Fibroblast of upper back skin (primary cell): ENCODE measurements around the gene CRYGA.

ENCODE experiments used
- DNase-seq: peaks from one replicate; pipeline ENCODE4 v3.0.0-alpha.2; 2013

The CRYGA gene, protein sequence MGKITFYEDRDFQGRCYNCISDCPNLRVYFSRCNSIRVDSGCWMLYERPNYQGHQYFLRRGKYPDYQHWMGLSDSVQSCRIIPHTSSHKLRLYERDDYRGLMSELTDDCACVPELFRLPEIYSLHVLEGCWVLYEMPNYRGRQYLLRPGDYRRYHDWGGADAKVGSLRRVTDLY

GRCh38 chr2:208163489-208163888 lies at the start of gene CRYGA:
TSS of gene CRYGA (minus strand) at chr2:208163589. CDS start at chr2:208163556, 33 bp downstream.
- no peak for DNase-seq

GRCh38 chr2:208210688-208211451 lies 47.5 kb upstream of the CRYGA start:
- DNase-seq = no peak

- no peak for DNase-seq
Observed at GRCh38 chr2:208208335-208209085, 45.1 kb upstream of the CRYGA start.

GRCh38 chr2:208207769-208208168 lies 44.4 kb upstream of the CRYGA start:
- DNase-seq = no peak

GRCh38 chr2:208204166-208204565 lies 40.8 kb upstream of the CRYGA start:
- DNase-seq = no peak

GRCh38 chr2:208195531-208195930 lies 32.1 kb upstream of the CRYGA start:
- peak; percentile 19 for DNase-seq

DNA sequence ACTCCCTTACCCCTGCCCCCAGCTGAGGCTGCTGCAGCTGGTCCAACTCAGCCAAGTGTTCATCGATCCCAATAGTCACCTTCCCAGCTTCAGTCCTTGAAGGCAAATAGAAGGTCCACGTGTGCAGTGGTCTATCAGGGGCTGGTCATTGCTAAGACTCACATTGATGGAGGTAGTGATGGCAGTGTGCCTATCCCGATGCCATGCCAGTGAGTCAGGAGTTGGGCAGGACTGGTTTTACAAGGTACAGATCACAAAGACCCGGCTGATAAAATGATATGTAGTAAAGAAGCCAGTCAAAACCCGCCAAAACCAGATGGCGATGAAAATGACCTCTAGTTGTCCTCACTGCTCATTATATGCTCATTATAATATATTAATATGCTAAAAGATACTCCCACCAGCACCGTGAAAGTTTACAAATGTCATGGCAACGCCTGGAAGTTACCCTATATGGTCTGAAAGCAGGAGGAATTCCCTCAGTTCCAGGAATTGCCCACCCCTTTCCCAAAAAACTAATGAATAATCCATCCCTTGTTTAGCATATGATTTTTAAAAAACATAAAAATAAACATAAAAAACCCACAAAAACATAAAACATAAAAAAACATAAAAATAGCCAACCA lies 29.3 kb upstream of the CRYGA start:
- DNase-seq = no peak

GRCh38 chr2:208189810-208190503 lies 26.6 kb upstream of the CRYGA start, which contains the start of gene C2orf80:
TSS of gene C2orf80 (minus strand) at chr2:208190030. CDS start at chr2:208186986, 3,044 bp downstream.
- DNase-seq = no peak

GRCh38 chr2:208189069-208189809 lies 25.9 kb upstream of the CRYGA start:
- DNase-seq = no peak

GRCh38 chr2:208186893-208187292 lies 23.5 kb upstream of the CRYGA start:
- DNase-seq = no peak

DNA sequence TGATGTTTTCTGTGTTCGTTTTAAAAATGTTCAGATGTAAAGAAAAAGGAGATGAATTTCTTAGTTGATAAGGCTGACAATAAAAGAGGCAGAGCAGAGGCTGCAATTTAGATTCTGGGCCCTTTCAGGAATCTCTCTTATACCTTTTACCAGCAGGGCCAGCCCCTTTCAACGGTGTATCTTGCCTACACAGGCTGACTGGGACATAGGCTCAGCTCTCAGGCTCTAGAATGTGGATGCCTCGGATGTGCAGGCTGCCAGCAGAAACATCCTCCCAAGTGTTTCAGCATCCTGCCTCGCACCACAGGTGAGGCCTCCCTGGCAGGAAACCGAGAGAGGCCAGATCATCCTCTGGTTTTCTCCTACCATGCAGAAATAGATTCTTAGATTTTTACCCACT lies 23.1 kb upstream of the CRYGA start:
- DNase-seq = no peak

- DNase-seq = no peak
Observed at GRCh38 chr2:208183972-208184705, 20.8 kb upstream of the CRYGA start.

DNA sequence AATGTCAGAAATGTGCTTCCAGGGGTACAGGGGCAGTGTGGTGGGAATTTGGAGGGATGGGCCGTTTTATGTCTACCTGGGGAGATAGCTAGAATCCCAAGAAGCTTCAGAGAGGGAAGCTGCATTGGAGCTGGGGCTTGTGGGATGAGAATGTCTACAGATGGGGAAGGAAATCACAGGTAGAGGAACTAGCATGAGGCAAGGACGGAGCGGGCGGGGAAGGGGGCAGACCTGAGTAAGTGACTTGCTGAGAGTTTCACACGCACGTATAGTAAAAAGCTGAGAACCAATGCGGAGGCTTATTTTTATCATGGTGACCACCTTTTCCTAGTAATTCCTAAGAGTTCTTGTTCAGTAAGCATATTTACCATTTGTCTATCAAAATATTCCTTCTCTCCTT lies 20.1 kb upstream of the CRYGA start:
- DNase-seq = no peak

GRCh38 chr2:208182835-208183234 lies 19.4 kb upstream of the CRYGA start:
- DNase-seq = no peak

DNA sequence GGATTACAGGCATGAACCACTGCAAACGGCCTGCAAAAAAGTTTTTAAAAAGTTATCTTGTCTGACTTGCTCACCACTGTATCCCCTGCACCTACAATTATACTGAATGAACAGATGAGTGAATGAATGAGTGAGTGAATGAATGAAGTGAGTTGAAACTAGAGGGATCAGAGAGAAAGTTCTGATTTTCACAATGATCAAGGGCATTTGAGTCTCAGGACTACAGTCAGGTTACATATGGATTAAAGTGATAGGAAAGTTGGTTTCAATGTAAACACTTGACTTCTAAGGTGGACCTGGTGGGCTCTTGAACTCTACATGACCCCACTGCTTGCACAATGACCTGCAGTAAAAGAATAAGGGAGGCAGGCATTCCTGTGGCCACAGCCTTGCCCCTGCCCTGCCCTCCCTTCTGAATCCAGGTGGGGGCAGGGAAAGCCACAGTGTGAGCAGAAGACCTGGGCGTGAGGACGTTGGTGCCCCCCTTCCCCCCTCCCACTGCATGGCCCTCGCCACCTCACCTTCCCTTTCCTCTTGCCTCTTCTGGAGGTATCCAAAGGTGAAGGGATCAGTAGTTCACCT lies 15.7 kb upstream of the CRYGA start:
- DNase-seq = no peak

GRCh38 chr2:208175840-208176153 lies 12.4 kb upstream of the CRYGA start:
- DNase-seq = no peak

DNA sequence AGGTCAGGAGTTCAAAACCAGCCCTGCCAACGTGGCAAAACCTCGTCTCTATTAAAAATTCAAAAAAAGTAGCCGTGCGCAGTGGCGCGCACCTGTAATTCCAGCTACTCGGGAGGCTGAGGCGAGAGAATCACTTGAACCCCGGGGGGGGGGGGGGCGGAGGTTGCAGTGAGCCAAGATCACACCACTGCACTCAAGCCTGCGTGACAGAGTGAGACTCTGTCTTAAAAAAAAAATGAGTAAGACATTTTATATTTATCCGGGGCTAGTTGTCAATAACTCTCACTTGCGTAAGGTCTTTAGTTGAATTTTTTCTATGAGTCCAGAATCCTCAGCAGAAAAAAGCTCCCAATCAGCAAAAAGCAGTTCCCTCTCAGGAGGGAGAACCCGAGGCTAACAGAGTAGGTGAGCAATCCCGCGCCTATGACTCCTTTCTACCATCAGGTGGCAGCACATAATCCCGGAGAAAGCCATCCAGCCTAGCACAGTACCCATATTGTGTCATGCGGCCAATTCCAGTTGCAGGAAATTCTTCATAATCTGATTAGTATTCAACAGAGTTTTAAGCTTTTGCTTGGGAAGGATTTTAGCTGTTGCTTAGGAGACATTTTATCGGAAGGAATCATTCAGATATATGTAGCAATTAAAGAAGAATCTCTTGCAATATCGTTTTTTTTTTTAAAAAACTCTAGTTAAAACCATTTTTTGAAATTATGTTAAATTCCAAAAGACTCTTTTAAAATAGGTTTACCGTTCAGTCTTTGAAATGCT lies 11.9 kb upstream of the CRYGA start:
- peak; percentile 72 for DNase-seq

DNA sequence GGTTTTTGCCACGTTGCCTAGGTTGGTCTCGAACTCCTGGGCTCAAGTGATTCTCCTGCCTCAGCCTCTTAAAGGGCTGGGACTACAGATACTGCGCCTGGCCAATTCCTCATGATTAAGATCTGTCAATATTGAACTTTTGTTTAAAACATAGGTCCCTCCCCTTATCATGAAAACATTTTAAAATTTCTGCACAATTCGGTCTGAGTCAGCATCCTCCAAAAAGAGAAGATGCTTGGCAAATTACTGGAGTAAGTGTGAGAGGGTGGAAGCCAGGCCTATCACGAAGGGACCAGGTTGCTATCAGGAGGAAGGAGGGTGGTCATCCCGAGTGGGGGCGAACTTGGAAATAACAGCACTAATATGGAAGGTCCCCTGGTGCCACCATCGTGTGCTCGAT lies 10.8 kb upstream of the CRYGA start:
- DNase-seq = no peak

- no peak for DNase-seq
Observed at GRCh38 chr2:208172125-208172524, 8.7 kb upstream of the CRYGA start.
